Thyroid gland (tissue), 4 donors: ENCODE data around the gene PDE4B.

Source experiments
- CTCF ChIP-seq, 6 experiments: fragments of 200-600 bp in 3 of 6; fragments of 450-650 bp in 3 of 6; sonication (generic) in 3 of 6; IDR thresholded peaks; one replicate each; pipeline ENCODE4 v1.5.1; 2016 to 2019; ENCODE audit warnings: antibody characterized with exemption in 6 of 6, mild to moderate bottlenecking in 2 of 6, inconsistent platforms in 1 of 6, moderate library complexity in 1 of 6
- POLR2A ChIP-seq, 2 donors: fragments of 450-650 bp; IDR thresholded peaks; one replicate each; pipeline ENCODE4 v1.6.1; 2017; ENCODE audit warnings: antibody characterized with exemption in 2 of 2, mild to moderate bottlenecking in 2 of 2, moderate library complexity in 1 of 2

DNA sequence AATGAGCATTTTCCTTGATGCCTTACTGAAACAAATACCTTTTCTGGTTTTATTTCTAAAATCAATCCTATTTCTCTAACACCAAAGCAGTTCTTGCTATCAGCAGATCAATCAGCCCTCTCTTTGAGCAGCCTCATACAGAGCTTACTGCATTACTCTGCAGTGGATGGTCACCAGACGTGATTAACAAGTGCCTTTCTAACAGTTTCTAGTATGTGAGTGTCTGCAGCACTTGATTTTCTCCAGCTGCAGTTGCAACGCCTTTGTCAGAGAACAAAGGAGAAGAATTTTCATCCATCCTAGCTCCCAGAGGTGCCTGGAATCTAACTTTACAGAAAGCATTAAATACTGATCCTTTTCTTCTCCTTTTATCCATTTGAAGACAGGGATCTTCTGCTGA, 563.9 kb downstream of the PDE4B start:
- no peak for TF ChIP-seq CTCF (IDR thresholded peaks at IDR 0.05)
- no peak for TF ChIP-seq POLR2A (IDR thresholded peaks at IDR 0.05)
